HG03159 (cell line): ENCODE results near the gene AXIN2.
"Not testable (repeated sequence)": the region's sequence is repeated elsewhere in the genome, so short reads cannot be mapped to it uniquely, and the experiment has no call there.

Experiments used
- ATAC-seq: cut with Tn5 transposase; IDR thresholded peaks from one replicate; pipeline ENCODE4 v1.9.1; 2021; ENCODE audit warnings: mild to moderate bottlenecking, moderate library complexity; ENCODE audit not compliant: unreplicated experiment

Gene AXIN2

GRCh38 chr17:65538675-65539529, 22.5 kb downstream of the AXIN2 start:
- no peak for ATAC-seq

- no peak for ATAC-seq
These were observed 23.4 kb downstream of the AXIN2 start for GRCh38 chr17:65537845-65538674.

GRCh38 chr17:65537343-65537844, 24.1 kb downstream of the AXIN2 start:
- ATAC-seq, result no peak

- no peak for ATAC-seq
These were observed 24.7 kb downstream of the AXIN2 start for GRCh38 chr17:65536573-65537342.

- no peak for ATAC-seq
These were observed 25.5 kb downstream of the AXIN2 start for GRCh38 chr17:65535777-65536572.

GRCh38 chr17:65533852-65534457, 27.5 kb downstream of the AXIN2 start:
- ATAC-seq, result no peak

- no peak for ATAC-seq
These were observed 28.2 kb downstream of the AXIN2 start for GRCh38 chr17:65533056-65533745.

GRCh38 chr17:65532101-65532890, 29.2 kb downstream of the AXIN2 start:
- no peak for ATAC-seq

GRCh38 chr17:65531256-65532100, 30.0 kb downstream of the AXIN2 start:
- ATAC-seq, result no peak

GRCh38 chr17:65530523-65531255, 30.8 kb downstream of the AXIN2 start:
- no peak for ATAC-seq

GRCh38 chr17:65529761-65530522, 31.5 kb downstream of the AXIN2 start:
- ATAC-seq, result no peak

GRCh38 chr17:65529040-65529633, 32.3 kb downstream of the AXIN2 start:
- no peak for ATAC-seq

- ATAC-seq, result no peak
These were observed 33.4 kb downstream of the AXIN2 start for GRCh38 chr17:65527857-65528591.

- no peak for ATAC-seq
These were observed 34.1 kb downstream of the AXIN2 start for GRCh38 chr17:65527381-65527780.

GRCh38 chr17:65526854-65527253, 34.6 kb downstream of the AXIN2 start:
- not testable (repeated sequence) for ATAC-seq
